Measurements from ENCODE around the gene TRAPPC8.
"Not testable (repeated sequence)": the region's sequence is repeated elsewhere in the genome, so short reads cannot be mapped to it uniquely, and the experiment has no call there.

Gene TRAPPC8

DNA sequence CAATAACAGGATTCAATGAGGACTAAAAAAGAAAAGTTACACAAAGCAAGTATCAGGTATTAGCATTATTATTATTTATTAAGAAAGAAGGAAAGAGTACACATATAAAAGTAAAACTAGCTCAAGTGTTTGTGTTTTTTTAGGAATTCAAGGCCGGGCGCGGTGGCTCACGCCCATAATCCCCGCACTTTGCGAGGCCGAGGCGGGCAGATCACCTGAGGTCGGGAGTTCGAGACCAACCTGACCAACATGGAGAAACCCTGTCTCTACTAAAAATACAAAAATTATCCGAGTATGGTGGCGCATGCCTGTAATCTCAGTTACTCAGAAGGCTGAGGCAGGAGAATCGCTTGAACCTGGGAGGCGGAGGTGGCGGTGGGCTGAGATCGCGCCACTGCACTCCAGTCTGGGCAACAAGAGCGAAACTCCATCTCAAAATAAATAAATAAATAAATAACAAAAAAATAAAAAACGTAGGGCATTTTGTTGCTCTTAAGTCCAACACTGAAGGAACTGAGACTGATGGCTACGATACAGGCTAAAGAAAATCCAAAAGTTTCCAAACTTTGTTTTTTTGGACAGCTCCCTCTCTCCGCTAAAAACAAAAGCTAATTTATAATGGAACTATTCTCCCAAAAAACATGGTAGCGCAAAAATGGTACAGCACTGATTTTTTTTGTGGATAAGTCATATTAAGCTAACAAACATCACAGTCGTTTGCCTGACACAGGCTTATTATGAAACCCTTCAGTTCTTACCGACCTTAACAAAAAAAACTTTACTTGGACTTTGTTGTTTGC lies 1.7 kb downstream of the TRAPPC8 start:
- no peak for DNase-seq

DNA sequence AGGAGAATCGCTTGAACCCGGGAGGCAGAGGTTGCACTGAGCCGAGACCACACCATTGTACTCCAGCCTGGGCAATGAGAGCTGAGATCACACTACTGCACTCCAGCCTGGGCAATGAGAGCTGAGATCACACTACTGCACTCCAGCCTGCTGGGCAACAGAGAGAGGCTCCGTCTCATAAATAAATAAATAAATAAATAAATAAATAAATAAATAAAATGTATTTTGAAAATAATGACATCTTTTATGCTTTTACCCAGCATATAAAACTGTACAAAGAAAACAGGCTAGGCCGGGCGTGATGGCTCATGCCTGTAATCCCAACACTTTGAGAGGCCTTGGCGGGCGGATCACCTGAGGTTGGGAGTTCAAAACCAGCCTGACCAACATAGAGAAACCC lies 8.2 kb downstream of the TRAPPC8 start:
- DNase-seq, result not testable (repeated sequence)

DNA sequence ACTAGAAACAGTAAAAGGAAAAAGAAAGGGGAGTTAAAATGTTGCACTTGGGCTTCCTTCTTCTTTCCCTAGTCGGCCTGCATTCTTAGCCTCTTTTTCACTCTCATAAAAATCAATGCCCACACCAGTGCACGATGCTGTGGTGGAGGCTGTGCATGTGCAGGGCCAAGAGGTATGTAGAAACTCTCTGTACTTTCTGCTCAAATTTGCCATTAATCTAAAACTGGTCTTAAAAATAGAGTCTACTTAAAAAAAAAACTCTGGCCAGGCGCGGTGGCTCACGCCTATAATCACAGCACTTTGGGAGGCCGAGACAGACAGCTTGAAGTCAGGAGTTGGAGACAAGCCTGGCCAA lies 11.1 kb downstream of the TRAPPC8 start:
- DNase-seq, result no peak

DNA sequence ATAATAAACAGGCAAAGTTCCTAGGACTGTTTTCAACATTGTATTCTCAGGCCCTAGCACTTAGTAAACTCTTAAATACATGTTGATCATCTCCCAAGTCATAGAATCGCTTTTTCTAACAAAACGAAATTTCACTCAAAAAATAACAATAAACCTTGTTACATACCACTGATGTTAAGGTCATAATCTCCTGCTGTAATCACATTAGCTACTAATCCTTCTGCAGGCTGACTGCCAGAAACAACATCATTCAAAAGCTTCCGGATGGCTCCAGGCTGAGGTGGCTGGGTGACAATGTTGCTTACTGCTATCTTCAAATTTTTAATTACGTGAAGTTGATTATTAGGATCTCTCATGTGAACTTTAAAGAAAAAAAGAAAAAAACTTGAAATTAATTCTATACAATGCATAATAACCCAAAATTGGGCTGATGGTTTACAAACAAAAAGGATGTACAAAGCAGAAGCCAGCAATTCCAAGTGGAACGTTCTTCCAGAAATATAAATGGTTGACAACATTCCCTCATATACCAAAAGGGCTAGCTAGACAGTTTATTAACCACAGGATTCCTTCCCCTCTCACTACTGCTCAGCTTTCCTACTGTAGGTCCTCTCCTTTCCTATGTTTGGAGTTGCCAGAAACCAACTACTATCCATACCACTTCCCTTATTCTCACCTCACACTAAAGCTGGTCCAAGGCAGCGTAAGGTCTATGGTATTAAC lies 11.6 kb downstream of the TRAPPC8 start:
- DNase-seq, result no peak

DNA sequence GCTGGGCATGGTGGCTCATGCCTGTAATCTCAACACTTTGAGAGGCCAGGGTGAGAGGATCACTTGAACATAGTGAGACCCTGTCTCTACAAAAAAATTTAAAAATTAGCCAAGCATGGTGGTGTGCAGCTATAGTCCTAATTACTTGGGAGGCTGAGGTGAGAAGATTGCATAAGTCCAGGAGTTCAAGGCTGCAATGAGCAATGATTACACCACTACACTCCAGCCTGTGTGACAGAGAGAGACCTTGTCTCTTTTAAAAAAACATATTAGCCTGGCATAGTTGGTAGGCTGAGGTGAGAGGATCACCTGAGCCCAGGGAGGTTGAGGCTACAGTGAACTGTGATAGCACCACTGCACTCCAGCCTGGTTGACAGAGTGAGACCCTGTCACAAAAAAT lies 13.7 kb downstream of the TRAPPC8 start:
- DNase-seq, result no peak

DNA sequence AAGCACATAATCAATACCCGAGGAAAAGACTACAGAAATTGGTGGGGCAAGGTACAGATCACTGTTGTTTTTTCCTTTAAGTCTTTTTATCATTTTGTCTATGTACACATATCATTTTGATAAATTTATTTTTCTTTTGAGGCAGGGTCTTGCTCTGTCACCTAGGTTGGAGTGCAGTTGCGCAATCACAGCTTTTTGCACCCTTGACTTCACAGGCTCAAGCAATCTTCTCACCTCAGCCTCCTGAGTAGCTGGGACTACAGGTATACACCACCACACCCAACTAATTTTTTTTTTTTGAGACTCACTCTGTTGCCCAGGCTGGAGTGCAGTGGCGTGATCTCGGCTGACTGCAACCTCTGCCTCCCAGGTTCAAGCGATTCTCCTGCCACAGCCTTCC lies 15.9 kb downstream of the TRAPPC8 start:
- not testable (repeated sequence) for DNase-seq

DNA sequence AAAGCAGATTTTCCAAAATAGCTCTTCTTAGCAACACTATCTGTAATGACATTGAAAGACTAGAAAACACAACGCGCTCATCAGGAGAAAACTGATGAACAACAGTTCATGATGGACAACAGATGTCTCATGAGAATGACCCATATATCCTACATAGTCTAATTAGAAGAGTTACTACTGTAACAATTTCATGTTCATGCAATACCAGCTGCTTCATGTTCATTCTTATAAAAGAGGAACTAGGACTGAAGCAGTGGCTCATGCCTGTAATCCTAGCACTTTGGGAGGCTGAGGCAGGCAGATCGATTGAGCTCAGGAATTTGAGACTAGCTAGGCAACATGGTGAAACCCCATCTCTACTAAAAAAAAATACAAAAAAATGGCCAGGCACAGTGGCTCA lies 22.7 kb downstream of the TRAPPC8 start:
- DNase-seq, result no peak

DNA sequence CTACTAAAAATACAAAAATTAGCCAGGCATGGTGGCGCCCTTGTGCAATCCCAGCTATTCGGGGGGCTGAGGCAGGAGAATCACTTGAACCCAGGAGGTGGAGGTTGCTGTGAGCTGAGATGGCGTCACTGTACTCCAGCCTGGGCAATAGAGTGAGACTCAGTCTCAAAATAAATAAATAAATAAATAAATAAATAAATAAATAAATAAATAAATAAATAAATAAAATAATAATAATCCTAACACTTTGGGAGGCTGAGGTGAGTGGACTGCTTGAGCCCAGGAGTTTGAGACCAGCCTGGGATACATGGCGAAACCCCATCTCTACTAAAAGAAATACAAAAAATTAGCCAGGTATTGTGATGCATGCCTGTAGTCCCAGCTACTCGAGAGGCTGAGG lies 23.6 kb downstream of the TRAPPC8 start:
- DNase-seq, result not testable (repeated sequence)

DNA sequence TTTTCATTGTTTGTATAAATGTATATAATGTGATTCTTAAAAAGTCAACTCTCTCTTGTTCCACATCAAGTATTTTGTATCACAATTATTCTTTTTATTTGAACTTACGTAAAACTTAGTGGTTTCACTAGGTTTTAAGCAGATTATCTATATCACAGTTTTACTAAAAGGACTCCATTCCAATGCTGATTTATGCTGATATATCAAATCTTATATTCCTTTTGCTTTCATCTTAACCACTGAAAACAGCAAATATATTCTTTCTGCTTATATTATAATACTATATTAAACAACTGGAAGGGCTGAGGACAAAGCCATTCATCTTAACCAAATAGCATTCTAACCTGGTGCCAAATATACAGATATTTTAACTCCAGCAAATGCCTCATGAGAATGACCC lies 24.2 kb downstream of the TRAPPC8 start:
- DNase-seq, result no peak

DNA sequence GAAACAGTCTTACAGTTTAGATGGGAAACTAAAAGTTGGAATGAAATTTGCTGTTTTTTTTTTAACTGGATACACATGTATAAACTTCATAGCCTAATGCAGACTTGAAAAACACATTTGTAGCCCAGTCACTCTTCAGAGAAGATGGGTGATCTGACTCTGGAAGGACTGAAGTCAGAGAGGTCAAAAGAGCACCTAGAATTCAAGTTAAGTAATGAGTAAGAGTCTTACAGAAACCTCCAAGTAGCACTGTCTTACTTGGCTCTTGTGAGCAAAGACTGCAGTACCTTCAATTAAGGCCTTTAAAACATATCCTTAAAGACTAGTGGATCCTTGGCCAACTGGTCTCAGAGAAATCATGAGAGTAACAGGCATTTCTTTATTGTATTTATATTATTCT lies 41.9 kb downstream of the TRAPPC8 start:
- no peak for DNase-seq

DNA sequence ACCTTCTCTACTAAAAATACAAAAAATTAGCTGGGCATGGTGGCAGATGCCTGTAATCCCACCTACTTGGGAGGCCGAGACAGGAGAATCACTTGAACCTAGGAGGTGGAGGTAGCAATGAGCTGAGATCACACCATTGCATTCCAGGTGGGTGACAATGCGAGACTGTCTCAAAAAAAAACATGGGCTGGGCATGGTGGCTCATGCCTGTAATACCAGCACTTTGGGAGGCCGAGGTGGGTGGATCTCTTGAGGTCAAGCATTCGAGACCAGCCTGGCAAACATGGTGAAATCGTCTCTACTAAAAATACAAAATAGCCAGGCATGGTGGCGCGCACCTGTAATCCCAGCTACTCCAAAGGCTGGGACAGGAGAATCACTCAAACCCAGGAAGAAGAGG lies 43.2 kb downstream of the TRAPPC8 start:
- not testable (repeated sequence) for DNase-seq

DNA sequence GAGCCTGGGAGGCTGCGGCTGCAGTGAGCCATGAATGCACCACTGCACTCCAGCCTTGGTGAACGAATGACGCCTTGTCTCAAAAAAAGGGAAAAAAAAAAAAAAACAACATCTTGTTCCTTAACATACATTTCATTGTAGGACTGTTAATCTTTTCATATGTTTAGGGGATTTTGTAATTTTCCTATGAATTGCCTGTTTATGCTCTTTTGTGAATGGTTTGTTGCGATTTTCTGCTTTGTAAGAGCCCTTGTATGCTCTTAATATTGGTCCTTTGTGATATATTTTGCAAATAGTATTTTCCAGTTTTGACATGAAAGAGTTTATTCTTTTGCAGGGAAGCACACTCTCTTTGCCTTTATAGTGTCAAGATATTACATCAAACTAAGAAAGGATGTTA lies 50.0 kb downstream of the TRAPPC8 start:
- DNase-seq, result no peak

DNA sequence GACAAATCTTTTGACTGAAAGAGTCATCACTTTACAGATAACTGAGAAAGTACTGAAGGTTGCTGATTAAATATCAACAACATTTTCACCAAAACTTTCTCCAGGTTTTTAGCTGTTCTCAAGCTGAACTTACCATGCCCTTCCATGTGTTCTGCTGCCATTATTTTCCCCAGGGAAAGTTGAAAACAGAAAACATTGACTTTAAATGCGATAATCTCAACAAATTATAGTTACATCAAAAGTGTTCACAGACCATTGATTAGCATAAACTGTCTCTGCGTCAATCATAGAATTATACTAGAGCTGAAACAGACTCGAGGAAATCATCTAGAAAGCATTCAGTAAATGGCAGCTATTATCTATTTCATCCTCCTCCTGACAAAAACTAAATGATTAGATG lies 51.4 kb downstream of the TRAPPC8 start:
- DNase-seq, result no peak

DNA sequence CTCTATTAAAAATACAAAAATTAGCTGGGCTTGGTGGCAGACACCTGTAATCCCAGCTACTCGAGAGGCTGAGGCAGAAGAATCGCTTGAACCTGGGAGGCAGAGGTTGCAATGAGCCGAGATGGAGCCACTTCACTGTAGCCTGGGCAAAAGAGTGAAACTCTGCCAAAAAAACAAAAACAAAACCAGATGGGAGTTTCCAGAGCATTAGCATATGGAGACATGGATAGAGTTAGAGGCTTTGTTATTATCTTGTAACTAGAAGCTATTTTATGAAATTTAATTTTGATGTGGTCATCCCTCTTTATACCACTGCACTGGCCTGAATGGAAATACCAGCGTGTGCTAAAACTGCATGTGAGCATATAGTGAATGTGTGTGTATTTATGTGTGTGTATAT lies 58.9 kb downstream of the TRAPPC8 start:
- no peak for DNase-seq

DNA sequence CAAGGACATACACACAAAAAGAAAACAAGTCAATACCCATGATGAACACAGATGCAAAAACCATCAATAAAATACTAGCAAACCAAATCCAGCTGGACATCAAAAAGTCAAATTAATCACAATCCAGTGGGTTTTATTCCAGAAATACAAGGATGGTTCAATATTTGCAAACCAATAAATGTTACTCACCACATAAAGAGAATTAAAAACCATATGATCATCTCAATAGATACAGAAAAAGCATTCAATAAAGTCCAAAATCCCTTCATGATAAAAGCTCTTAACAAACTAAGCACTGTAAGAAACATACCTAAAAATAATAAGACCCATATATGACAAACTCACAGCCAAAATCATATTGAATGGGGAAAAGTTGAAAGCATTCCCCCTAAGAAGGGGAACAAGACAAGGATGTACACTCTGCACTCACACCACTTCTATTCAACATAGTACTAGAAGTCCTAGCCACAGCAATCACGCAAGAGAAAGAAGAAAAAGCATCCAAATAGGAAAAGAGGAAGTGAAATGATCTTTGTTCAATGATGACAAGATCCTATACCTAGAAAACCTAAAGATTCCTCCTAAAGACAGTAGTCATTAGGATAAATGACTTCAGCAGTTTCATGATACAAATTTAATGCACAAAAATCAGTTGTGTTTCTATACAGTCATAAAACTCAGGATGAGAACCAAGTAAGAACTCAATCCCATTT lies 62.6 kb downstream of the TRAPPC8 start:
- DNase-seq, result no peak

DNA sequence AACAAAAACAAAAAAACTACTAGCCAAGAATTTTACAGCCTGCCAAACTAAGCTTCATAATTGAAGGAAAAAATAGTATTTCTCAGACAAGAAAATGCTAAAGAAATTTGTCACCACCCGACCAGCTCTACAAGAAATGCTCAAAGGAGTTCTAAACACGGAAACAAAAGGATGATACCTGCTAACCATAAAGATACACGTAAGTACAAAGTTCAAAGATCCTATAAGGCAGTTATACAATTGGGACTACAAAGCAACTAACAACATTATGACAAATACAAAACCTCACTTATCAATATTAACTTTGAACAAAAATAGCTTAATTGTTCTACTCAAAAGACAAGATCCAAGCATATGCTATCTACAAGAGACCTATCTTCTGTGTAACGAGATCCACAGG lies 64.6 kb downstream of the TRAPPC8 start:
- DNase-seq, result no peak

DNA sequence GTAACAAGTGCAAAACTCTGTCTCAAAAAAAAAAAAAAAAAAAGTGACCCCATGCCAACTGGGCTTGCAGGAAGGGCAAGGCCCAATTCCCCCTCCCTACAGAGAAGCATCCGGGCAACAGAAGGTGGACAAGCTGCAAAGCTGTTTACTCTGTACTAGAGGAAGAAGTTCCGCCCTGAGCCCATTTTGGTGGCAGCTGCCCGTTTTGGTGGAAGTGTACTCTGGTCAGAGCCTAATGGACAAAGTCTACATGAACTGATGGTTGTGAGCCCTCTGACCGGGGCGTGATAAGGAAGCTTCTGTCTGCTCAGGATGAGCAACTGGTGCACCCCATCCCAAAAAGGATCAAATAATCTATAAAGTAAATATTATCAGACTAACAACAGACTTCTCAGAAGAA lies 65.0 kb downstream of the TRAPPC8 start:
- DNase-seq, result no peak

DNA sequence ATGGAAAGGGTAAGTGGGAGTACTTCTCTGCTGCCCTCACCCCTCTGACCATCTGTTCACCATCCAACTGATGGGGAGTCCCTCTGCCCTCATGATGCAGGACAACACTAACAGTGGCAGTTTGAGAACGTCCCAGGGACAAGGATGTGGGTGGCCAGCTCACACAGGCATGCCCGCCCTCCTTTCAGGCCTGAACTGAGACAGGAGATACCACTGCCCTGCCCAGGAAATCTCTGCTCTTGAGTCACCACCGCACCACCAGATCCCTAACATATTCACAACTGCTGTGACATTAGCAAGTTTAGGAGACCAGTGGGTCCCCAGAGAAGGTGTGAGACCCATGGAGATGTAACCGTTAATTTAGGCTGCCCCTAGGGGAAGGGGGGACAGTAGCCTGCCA lies 66.2 kb downstream of the TRAPPC8 start:
- DNase-seq, result no peak

DNA sequence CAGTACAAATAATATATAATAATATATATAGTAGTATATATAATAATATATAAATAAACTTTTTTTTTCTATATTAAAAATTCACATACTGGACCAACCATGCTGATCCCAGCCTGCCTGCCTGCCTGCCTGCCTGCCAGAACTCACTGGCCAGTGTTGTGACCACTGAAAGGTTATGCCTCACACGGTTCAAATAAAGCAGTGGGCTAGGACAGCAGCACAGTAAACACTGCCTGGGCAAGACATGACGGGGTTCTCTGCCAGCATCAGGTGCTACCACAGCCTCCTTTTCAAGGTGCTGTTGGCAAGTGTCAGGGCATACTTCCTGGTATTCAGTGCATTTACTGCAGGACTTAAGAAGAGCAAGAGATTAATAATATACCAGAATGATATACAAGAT lies 67.6 kb downstream of the TRAPPC8 start:
- DNase-seq, result no peak

DNA sequence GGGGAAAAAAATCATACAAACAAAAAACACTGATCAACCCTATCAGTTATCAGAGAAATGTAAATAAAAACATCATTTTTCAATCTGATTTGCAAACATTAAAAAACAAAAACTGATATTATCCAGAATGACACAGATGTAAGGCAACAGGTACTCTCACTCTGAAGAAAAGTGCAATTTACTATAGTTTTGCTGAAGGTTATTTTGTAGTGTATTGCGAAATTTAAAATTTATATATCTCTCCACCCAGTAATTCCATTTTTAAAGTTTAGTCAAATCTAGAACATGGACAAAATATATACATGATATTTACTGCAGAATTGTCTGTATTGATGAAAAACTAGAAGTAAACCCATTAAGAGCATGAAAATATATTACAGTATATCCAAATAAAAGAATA lies 79.8 kb downstream of the TRAPPC8 start:
- no peak for DNase-seq

DNA sequence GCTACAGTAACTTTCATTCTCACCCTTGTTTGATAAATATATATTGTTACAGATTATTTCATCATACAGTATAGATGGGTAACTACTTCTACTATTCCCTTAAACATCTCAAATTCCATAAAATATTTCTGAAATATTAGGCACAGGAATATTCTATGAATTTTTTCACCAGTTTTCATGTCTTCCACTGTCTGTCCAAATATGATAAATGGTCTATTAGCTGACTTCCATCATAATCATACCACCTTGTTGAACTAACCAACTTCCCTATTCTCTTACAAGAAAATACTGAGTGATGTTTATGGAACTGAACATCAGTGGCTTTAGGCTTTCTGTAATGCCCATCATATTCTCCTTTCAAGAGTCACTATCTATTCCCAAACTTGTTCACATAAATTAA lies 82.4 kb downstream of the TRAPPC8 start:
- no peak for DNase-seq

DNA sequence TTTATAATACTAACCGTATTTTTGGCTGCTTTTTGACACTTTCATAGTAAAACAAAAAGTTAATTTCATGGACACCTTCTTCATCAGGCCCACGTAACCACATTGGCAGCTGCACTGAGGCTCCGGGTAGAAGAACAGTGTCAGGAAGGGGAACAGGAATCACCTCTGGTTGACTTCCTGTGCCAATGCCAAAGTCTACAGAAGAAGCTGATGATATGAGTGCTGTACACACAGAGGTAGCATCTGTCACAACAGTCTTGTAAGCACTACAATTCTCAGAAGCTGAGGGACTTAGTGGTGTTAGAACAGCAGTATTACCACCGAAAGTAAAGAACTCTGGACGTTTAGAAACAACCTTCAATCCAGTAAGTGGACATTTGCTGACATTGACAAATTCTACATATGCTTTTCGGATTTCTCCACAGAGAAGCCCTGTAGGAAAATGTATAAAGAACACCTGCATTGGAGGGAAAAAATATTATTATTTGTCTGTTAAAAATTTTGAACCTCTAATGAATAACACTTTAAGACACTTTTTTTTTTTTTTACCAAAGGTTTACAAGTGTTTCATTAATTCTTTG lies 85.3 kb downstream of the TRAPPC8 start:
- no peak for DNase-seq

DNA sequence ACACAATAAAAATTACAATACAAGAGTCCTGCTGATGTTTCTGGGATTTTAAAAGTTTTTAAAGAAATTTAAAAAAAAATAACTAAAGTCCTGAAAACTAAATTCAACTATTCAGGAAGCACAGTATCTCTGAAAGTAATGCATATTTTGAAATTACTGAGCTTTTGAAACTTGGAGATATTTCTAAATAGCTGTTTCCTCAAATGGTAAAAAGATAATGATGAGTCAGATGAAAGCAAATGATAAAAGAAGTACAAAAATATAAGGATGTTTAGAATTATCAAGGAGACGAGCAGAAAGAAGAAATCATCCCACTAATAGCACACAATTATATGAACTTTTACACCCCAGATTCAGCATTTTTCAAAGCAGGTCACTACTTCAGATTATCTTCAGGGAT lies 92.1 kb downstream of the TRAPPC8 start:
- no peak for DNase-seq

DNA sequence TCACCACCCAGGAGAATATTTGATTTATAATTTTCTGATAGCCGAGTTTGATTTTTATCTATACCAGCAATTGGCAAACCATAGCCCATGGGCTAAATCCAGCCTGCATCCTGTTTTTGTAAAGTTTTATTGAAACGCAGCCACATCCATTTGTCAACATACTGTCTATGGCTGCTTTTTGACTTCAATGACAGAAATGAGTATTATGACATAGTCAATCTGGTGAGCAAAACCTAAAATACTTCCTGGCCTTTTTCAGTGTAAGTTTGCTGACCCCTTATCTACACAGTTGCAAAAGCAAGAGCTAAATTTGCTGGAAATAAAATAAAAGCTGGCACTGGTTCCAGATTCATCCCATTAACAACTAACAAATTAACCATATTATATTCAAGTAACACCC lies 102.4 kb downstream of the TRAPPC8 start:
- DNase-seq, result no peak
